Sigmoid colon (tissue), 7 donors: Measurements from ENCODE around the gene ALKBH5. TPM values are rescaled to one million over a fixed set of nuclear protein-coding genes. Genes with fewer than 3 reads are reported as not detected.

Experiments used
- DNase-seq: peaks from one replicate; pipeline ENCODE4 v3.0.0-alpha.2; 2019
- H3K27ac ChIP-seq, 4 donors: fragments of 200-600 bp; sonication (generic); one replicate each; pipeline ENCODE4 v1.5.1; 2016 to 2019; ENCODE audit warnings: mild to moderate bottlenecking in 1 of 4
- H3K27me3 ChIP-seq, 3 donors: fragments of 200-600 bp; sonication (generic); one replicate each; pipeline ENCODE4 v1.5.1; 2019; ENCODE audit warnings: mild to moderate bottlenecking in 1 of 3
- H3K36me3 ChIP-seq, 4 donors: fragments of 200-600 bp; sonication (generic); one replicate each; pipeline ENCODE4 v1.5.1; 2016 to 2019
- H3K4me1 ChIP-seq, 4 donors: fragments of 200-600 bp; sonication (generic); one replicate each; pipeline ENCODE4 v1.5.1; 2017 to 2019
- H3K4me3 ChIP-seq, 4 donors: fragments of 200-600 bp; sonication (generic); one replicate each; pipeline ENCODE4 v1.5.1; 2017 to 2019; ENCODE audit warnings: mild to moderate bottlenecking in 2 of 4, moderate library complexity in 1 of 4
- H3K9me3 ChIP-seq, 4 donors: fragments of 200-600 bp in 3 of 4; sonication (generic) in 3 of 4; one replicate each; pipeline versions ENCODE4 v1.5.1 to v1.6.1; 2013 to 2019
- CTCF ChIP-seq, 4 experiments: fragments of 450-650 bp in 3 of 4; fragments of 200-600 bp in 1 of 4; IDR thresholded peaks; one replicate each; pipeline ENCODE4 v1.5.1; 2016 to 2019; ENCODE audit warnings: antibody characterized with exemption in 4 of 4, mild to moderate bottlenecking in 3 of 4, moderate library complexity in 2 of 4
- EP300 ChIP-seq, 4 donors: sonication (generic); formaldehyde crosslinking; IDR thresholded peaks; one replicate each; pipeline ENCODE4 v1.6.1; 2017; ENCODE audit warnings: antibody characterized with exemption in 4 of 4
- POLR2A ChIP-seq, 2 donors: fragments of 450-650 bp; IDR thresholded peaks; one replicate each; pipeline ENCODE4 v1.6.1; 2016; ENCODE audit warnings: antibody characterized with exemption in 2 of 2, mild to moderate bottlenecking in 2 of 2, moderate library complexity in 2 of 2
- POLR2AphosphoS5 ChIP-seq, 4 donors: sonication (generic); formaldehyde crosslinking; IDR thresholded peaks; one replicate each; pipeline ENCODE4 v1.6.1; 2017; ENCODE audit warnings: antibody characterized with exemption in 4 of 4
- WGBS, 2 donors: extraction: QIAGEN DNeasy Blood & Tissue Kit; methylation state at CpG; one replicate each; pipeline ENCODE4 v1.1.7; 2013; 5-methylcytosine and 5-hydroxymethylcytosine counted together
- intact Hi-C: fragments of 100-400 bp; cut with DNase I; formaldehyde crosslinking; loops from one replicate; pipeline ENCODE4 v1.15.1; 2023
- polyA plus RNA-seq, 3 donors: library from polyadenylated mRNA; stranded (reverse); fragments of 200-250 nt; gene quantifications; one replicate each; pipeline ENCODE4 v1.2.3, GENCODE V29; 2013
- total RNA-seq, 4 donors: library from RNA; depleted of rRNA; stranded (reverse); fragments of >200 nt; gene quantifications; one replicate each; pipeline ENCODE4 v1.1.0, GENCODE V29; 2016
- donor health status: healthy with polysubstance abuse.
- donor health status: Bipolar disorder and iron deficiency.
- donor health status: healthy.

Gene ALKBH5
- total and polyA plus RNA-seq, 7 donors: 36.6 to 109 (median 100) TPM

- no peak for TF ChIP-seq EP300 (IDR thresholded peaks at IDR 0.05)
- no peak for TF ChIP-seq CTCF (IDR thresholded peaks at IDR 0.05)
- TF ChIP-seq POLR2AphosphoS5 (IDR thresholded peaks at IDR 0.05): no peak
- TF ChIP-seq POLR2A (IDR thresholded peaks at IDR 0.05): no peak
- Histone ChIP-seq H3K27me3 (no peaks in the 10 kb centered on the region), H3K36me3 (peaks cover 37 to 95% (median 81%) of the 10 kb centered on the region in 4 donors), H3K4me1 (peaks cover 0 to 13% (median 5%) of the 10 kb centered on the region in 4 donors), H3K9me3 (no peaks in the 10 kb centered on the region), H3K4me3 (no peak overlapping the region), H3K27ac (peak overlapping the region in 3 of 4 donors; percentile 5 to 63 (median 36))
- intact Hi-C loops: no loop called here
- no peak for DNase-seq
- 94% methylated on average over 7 of the region's 7 CpGs for WGBS, 2 donors
Measured at GRCh38 chr17:18248811-18249210, 65.2 kb downstream of the ALKBH5 start.

- Histone ChIP-seq H3K27ac (no peak overlapping the region), H3K4me3 (no peak overlapping the region), H3K36me3 (peaks cover 37 to 97% (median 88%) of the 10 kb centered on the region in 4 donors), H3K27me3 (no peaks in the 10 kb centered on the region), H3K4me1 (peaks cover 0 to 13% (median 5%) of the 10 kb centered on the region in 4 donors), H3K9me3 (no peaks in the 10 kb centered on the region)
- intact Hi-C loops: no loop called here
- no peak for TF ChIP-seq POLR2A (IDR thresholded peaks at IDR 0.05)
- no peak for TF ChIP-seq CTCF (IDR thresholded peaks at IDR 0.05)
- no peak for TF ChIP-seq EP300 (IDR thresholded peaks at IDR 0.05)
- TF ChIP-seq POLR2AphosphoS5 (IDR thresholded peaks at IDR 0.05): no peak
- WGBS, 2 donors: 28 to 79% methylated on average over 9 of the region's 9 CpGs
- DNase-seq: no peak
Measured at GRCh38 chr17:18250259-18250658, 66.6 kb downstream of the ALKBH5 start.

- WGBS, 2 donors: 90 to 96% methylated on average over 14 of the region's 14 CpGs
Measured at GRCh38 chr17:18250708-18251107, 67.1 kb downstream of the ALKBH5 start.

GRCh38 chr17:18251204-18251603, 67.6 kb downstream of the ALKBH5 start:
- H3K36me3 ChIP-seq: peaks cover 31 to 97% (median 86%) of the 10 kb centered on the region in 4 donors
- WGBS, 2 donors: 89% methylated on average over 15 of the region's 15 CpGs

More at GRCh38 chr17:18250708-18251107, 67.1 kb downstream of the ALKBH5 start:
- no peak for DNase-seq
- intact Hi-C loops: no loop called here
- Histone ChIP-seq H3K4me1 (peaks cover 0 to 13% (median 5%) of the 10 kb centered on the region in 4 donors), H3K9me3 (no peaks in the 10 kb centered on the region), H3K27ac (no peak overlapping the region), H3K27me3 (no peaks in the 10 kb centered on the region), H3K36me3 (peaks cover 36 to 97% (median 88%) of the 10 kb centered on the region in 4 donors), H3K4me3 (no peak overlapping the region)
- TF ChIP-seq EP300 (IDR thresholded peaks at IDR 0.05): no peak

GRCh38 chr17:18252160-18252559, 68.5 kb downstream of the ALKBH5 start:
- peaks cover 25 to 94% (median 82%) of the 10 kb centered on the region in 4 donors for H3K36me3 ChIP-seq
- H3K27ac ChIP-seq: no peak overlapping the region
- DNase-seq: no peak
- no peaks in the 10 kb centered on the region for H3K9me3 ChIP-seq
- TF ChIP-seq POLR2A (IDR thresholded peaks at IDR 0.05) (no peak), CTCF (IDR thresholded peaks at IDR 0.05) (no peak), POLR2AphosphoS5 (IDR thresholded peaks at IDR 0.05) (no peak), EP300 (IDR thresholded peaks at IDR 0.05) (no peak)
- intact Hi-C loops: no loop called here
- no peak overlapping the region for H3K4me3 ChIP-seq
- H3K4me1 ChIP-seq: peaks cover 0 to 17% (median 15%) of the 10 kb centered on the region in 4 donors
- 84 to 86% methylated on average over 5 of the region's 5 CpGs for WGBS, 2 donors
- H3K27me3 ChIP-seq: no peaks in the 10 kb centered on the region

More at GRCh38 chr17:18251204-18251603, 67.6 kb downstream of the ALKBH5 start:
- Histone ChIP-seq H3K27me3 (no peaks in the 10 kb centered on the region), H3K4me3 (no peak overlapping the region), H3K27ac (no peak overlapping the region), H3K4me1 (peaks cover 0 to 13% (median 6%) of the 10 kb centered on the region in 4 donors), H3K9me3 (no peaks in the 10 kb centered on the region)
- intact Hi-C loops: no loop called here
- no peak for DNase-seq
- no peak for TF ChIP-seq EP300 (IDR thresholded peaks at IDR 0.05)
